KG1 (cell line): Measurements from ENCODE around the gene QSOX1.
A peak's percentile ranks its signal among the peaks of the same experiment; 100 is the strongest.
"Not testable (repeated sequence)": the region's sequence is repeated elsewhere in the genome, so short reads cannot be mapped to it uniquely, and the experiment has no call there.

ENCODE experiments used
- DNase-seq: peaks from one replicate; lab custom pipeline; 2025; lab: John Stamatoyannopoulos, UW

Gene QSOX1, protein sequence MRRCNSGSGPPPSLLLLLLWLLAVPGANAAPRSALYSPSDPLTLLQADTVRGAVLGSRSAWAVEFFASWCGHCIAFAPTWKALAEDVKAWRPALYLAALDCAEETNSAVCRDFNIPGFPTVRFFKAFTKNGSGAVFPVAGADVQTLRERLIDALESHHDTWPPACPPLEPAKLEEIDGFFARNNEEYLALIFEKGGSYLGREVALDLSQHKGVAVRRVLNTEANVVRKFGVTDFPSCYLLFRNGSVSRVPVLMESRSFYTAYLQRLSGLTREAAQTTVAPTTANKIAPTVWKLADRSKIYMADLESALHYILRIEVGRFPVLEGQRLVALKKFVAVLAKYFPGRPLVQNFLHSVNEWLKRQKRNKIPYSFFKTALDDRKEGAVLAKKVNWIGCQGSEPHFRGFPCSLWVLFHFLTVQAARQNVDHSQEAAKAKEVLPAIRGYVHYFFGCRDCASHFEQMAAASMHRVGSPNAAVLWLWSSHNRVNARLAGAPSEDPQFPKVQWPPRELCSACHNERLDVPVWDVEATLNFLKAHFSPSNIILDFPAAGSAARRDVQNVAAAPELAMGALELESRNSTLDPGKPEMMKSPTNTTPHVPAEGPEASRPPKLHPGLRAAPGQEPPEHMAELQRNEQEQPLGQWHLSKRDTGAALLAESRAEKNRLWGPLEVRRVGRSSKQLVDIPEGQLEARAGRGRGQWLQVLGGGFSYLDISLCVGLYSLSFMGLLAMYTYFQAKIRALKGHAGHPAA

GRCh38 chr1:180154325-180155181, at the start of gene QSOX1:
TSS of gene QSOX1 (plus strand) at chr1:180154869. CDS start at chr1:180154908, 39 bp downstream.
- peak; percentile 91 for DNase-seq

GRCh38 chr1:180112091-180112490, 42.6 kb upstream of the QSOX1 start:
- DNase-seq: no peak

DNA sequence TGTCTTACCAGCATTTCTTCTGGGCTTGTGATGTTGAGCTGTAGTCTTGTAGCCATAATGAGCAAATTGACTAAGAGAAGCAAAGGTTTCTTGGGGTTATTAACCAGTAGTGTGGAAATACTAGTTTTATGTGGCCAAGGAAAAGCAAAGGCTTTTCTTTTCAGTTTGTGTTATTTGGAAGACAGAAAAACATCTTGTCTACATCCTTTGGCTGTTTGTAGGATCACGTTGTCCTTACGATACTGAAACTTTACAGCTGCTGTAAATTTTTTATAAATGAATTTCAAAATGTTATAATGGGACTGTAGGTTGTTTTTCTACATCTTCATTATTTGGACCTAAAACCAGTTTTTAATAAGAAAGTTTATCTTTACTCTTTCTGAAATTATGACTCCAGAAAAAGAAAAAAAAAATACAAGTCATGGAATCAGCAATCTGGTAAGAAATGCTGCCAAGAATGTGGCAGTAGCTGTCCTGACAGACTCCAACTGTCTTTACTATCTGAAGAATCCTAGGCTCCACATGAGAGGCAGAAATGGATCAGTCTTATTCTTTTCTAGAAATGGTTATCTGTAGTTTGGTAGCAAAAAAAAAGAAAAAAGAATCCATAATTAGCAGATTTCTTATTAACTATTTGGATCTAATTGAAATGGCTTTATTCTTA, 41.6 kb upstream of the QSOX1 start:
- no peak for DNase-seq

- no peak for DNase-seq
Measured at GRCh38 chr1:180114396-180114945, 40.2 kb upstream of the QSOX1 start.

- no peak for DNase-seq
Measured at GRCh38 chr1:180116964-180117763, 37.5 kb upstream of the QSOX1 start.

GRCh38 chr1:180117764-180118116, 36.9 kb upstream of the QSOX1 start:
- DNase-seq: no peak

DNA sequence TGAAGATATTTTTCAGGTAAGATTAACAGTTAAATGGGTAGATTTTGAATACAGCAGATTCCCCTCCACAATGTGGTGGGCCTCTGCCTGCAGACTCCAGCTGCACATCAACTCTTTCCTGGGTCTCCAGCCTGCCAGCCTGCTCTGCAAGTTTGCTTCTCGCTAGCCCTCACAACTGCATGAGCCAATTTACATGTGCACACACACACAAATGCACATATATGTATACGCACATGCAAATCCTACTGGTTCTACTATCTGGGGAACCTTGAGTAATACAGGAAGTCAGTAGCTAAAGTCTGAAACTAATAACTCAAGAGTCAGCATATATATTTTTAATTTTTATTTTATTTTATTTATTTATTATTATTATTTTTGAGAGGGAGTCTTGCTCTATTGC, 34.8 kb upstream of the QSOX1 start:
- no peak for DNase-seq

GRCh38 chr1:180123463-180123936, 31.2 kb upstream of the QSOX1 start:
- DNase-seq: no peak

DNA sequence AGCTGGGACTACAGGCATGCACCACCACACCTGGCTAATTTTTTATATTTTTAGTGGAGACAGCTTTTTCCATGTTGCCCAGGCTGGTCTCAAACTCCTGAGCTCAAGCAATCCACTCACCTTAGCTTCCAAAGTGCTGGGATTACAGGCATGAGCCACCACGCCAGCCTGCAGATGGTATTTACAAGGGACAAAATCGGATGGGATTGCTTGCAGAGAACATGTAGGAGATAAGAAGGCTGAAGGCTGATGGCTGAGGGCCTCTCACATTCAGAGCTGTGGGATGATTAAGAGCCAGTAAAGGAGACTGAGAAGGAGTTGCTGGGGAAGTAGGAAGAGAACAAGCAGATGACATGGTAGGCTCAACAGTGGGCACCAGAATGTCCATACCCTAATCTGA, 24.0 kb upstream of the QSOX1 start:
- no peak for DNase-seq

GRCh38 chr1:180131510-180131909, 23.2 kb upstream of the QSOX1 start:
- no peak for DNase-seq

- no peak for DNase-seq
Measured at GRCh38 chr1:180133193-180133592, 21.5 kb upstream of the QSOX1 start.

GRCh38 chr1:180133688-180134087, 21.0 kb upstream of the QSOX1 start:
- DNase-seq: not testable (repeated sequence)

GRCh38 chr1:180135535-180135934, 19.1 kb upstream of the QSOX1 start:
- no peak for DNase-seq

DNA sequence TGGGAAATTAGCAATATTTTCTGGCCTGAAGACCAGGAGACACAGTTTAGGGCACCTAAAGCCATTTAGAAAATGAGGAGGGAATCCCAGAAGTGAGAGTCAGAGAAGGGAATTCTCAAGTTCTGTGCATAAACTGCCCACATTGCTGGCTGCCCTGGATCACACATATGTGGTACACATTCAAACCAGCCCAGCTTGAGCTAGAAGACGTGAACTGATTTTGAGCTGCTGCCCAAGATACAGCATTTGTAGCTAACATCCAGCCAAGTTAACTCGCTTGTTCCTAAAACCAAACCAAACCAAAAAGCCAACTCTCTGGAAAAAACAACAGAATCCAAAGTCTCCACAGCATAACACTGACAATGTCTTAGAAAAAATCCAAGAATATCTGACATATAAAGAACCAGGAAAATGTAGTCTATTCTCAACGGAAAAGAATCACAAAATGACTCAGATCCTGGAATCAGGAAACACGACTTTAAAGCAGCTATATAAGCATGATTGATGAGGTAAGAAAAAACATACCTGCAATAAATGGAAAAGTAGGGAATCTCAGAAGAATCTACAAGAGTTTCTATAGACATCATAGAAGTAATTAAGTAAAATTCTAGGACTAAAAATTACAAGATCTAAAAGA, 18.2 kb upstream of the QSOX1 start:
- no peak for DNase-seq

DNA sequence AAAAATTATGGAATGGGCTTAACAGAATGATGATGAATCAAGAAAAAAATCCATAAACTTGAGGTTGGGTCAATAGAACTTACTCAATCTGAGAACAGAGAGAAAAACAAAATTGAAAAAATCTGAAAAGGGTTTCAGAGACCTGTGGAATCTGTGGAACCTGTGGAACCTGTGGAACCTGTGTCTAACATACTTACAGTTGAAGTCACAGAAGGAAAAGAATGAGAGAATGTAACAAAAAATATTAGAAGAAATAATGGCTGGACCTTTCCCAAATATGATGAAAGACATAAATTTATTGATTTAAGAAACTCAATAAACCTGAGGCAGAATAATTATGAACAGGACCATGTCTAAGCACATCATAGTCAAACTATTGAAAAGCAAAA, 17.7 kb upstream of the QSOX1 start:
- no peak for DNase-seq

- no peak for DNase-seq
Measured at GRCh38 chr1:180137776-180138175, 16.9 kb upstream of the QSOX1 start.

GRCh38 chr1:180141381-180141934, 13.2 kb upstream of the QSOX1 start:
- DNase-seq: no peak

DNA sequence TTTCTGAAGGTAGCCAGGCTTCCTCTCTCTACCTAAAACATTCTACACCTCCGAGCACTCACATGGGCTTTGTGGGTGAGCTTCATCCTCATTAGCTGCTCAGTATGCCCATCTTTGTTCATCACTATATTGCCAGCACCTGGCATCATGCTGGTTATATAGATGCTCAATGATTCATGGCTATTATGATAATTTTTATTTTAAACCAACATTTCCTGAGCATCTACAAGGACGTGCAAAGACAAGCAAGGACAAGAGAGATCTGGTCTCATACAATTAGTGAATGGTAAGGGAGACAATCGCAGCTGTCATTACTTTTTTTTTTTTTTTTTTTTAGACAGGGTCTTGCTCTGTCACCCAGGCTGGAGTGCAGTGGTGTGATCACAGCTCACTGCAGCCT, 11.3 kb upstream of the QSOX1 start:
- DNase-seq: no peak

DNA sequence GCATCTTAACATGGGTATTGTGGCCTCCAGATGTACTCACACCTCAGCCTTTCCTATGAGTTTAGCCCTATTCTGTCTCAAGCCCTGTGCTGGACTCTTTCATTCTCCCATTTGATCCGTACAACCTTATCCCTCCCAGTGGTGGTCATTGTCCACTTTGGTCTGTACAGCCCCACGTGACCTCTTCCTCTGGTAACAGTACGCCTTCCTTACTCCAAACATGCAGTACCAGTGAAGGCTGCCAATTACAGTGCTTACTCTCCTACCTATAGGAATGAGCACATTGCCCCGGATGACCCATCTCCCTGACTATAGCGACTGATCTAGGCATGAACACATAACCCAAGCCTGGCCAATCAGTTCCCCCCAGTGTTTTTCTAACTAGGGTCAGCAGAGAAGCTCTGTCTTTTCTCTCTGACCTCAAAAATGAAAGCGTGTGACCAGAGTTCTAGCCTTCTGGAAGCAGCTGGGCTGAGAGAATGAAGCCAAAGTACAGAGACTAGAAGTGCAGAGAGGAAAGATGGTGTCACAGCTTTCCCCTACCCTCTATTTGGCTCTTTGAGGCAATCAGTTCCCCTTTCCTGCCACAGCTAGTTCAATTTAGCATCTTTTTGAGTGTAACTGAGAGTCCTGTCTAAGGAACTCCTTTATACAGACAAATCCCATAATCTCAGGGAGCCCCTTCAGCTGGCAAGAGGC, 9.9 kb upstream of the QSOX1 start:
- DNase-seq: no peak
